Left ventricle myocardium inferior (tissue), 1 donor: ENCODE data around the gene NAP1L4. TPM values are rescaled to one million over a fixed set of nuclear protein-coding genes. Genes with fewer than 3 reads are reported as not detected.

ENCODE experiments used
- DNase-seq: peaks from one replicate; pipeline ENCODE4 v3.0.0-alpha.2; 2020
- H3K27ac ChIP-seq: fragments of 200-600 bp; replicated peaks from 2 replicates; pipeline ENCODE4 v1.8.0; 2021
- H3K27me3 ChIP-seq: fragments of 200-600 bp; 2 replicates; pipeline ENCODE4 v1.8.0; 2021; ENCODE audit warnings: low read depth
- H3K36me3 ChIP-seq: fragments of 200-600 bp; 2 replicates; pipeline ENCODE4 v1.8.0; 2021
- H3K4me1 ChIP-seq: fragments of 200-600 bp; 2 replicates; pipeline ENCODE4 v1.8.0; 2021
- H3K4me3 ChIP-seq: fragments of 200-600 bp; 2 replicates; pipeline ENCODE4 v1.8.0; 2021; ENCODE audit warnings: mild to moderate bottlenecking, moderate library complexity
- H3K9me3 ChIP-seq: fragments of 200-600 bp; replicated peaks from 2 replicates; pipeline ENCODE4 v1.8.0; 2021
- CTCF ChIP-seq: fragments of 200-600 bp; IDR thresholded peaks from 2 replicates; pipeline ENCODE4 v1.8.0; 2021; ENCODE audit warnings: antibody characterized with exemption, mild to moderate bottlenecking, borderline replicate concordance
- intact Hi-C: fragments of 100-400 bp; cut with micrococcal nuclease; formaldehyde crosslinking; loops from one replicate; pipeline ENCODE4 v1.11.0; 2022
- total RNA-seq: library from RNA; stranded (reverse); fragmentation: NEBNext Ultra II Directional; extraction: Animal tissue kit (Norgen Biotek cat#: 25700); gene quantifications from one replicate; pipeline ENCODE4 v1.2.1, GENCODE V29; 2021
- donor health status: DM: no; HTN: yes; CAD: no; lungs with severe emphysema.

The NAP1L4 gene
- total RNA-seq, 1 donor from 2014 or later: 175 TPM

GRCh38 chr11:2952290-2952689, 39.8 kb downstream of the NAP1L4 start:
- Histone ChIP-seq H3K27me3 (no peaks in the 10 kb centered on the region), H3K36me3 (peaks cover 98% of the 10 kb centered on the region), H3K4me1 (no peaks in the 10 kb centered on the region), H3K4me3 (no peak overlapping the region), H3K9me3 (no peaks in the 10 kb centered on the region), H3K27ac (no peak overlapping the region)
- no peak for TF ChIP-seq CTCF
- intact Hi-C loops: no loop called here
- DNase-seq: no peak

- Histone ChIP-seq H3K27ac (no peak overlapping the region), H3K27me3 (no peaks in the 10 kb centered on the region), H3K4me3 (no peak overlapping the region), H3K9me3 (no peaks in the 10 kb centered on the region), H3K4me1 (peaks cover 3% of the 10 kb centered on the region), H3K36me3 (peaks cover 90% of the 10 kb centered on the region)
- TF ChIP-seq CTCF: no peak
- no peak for DNase-seq
- intact Hi-C loops: no loop called here
Measured at GRCh38 chr11:2951231-2952110, 40.7 kb downstream of the NAP1L4 start.

GRCh38 chr11:2950825-2951224, 41.3 kb downstream of the NAP1L4 start:
- no peak for TF ChIP-seq CTCF
- Histone ChIP-seq H3K36me3 (peaks cover 84% of the 10 kb centered on the region), H3K4me3 (no peak overlapping the region), H3K9me3 (no peaks in the 10 kb centered on the region), H3K27me3 (no peaks in the 10 kb centered on the region), H3K4me1 (peaks cover 10% of the 10 kb centered on the region), H3K27ac (no peak overlapping the region)
- intact Hi-C loops: no loop called here
- DNase-seq: no peak

- Histone ChIP-seq H3K27me3 (no peaks in the 10 kb centered on the region), H3K9me3 (no peaks in the 10 kb centered on the region), H3K27ac (no peak overlapping the region), H3K4me1 (peaks cover 19% of the 10 kb centered on the region), H3K4me3 (no peak overlapping the region), H3K36me3 (peaks cover 74% of the 10 kb centered on the region)
- intact Hi-C loops: no loop called here
- no peak for DNase-seq
- TF ChIP-seq CTCF: no peak
Measured at GRCh38 chr11:2949920-2950319, 42.2 kb downstream of the NAP1L4 start.

GRCh38 chr11:2947744-2948143, 44.4 kb downstream of the NAP1L4 start:
- TF ChIP-seq CTCF: no peak
- Histone ChIP-seq H3K4me3 (no peak overlapping the region), H3K27me3 (no peaks in the 10 kb centered on the region), H3K9me3 (no peaks in the 10 kb centered on the region), H3K27ac (no peak overlapping the region), H3K36me3 (peaks cover 57% of the 10 kb centered on the region), H3K4me1 (peaks cover 33% of the 10 kb centered on the region)
- intact Hi-C loops: no loop called here
- no peak for DNase-seq
